ENCODE measurements around the gene RIPK4. TPM values are rescaled to one million over a fixed set of nuclear protein-coding genes. Genes with fewer than 3 reads are reported as not detected.

The RIPK4 gene
- total and polyA plus RNA-seq, 2 donors (not counting 1 experiment from before 2014, with no cell fraction given): not detected

GRCh38 chr21:41767606-41768436 is 969 bp upstream of the RIPK4 start:
- Histone ChIP-seq H3K4me3 (ENCODE audit: control extremely low read depth in 1 of 5, extremely low read depth in 1 of 5, insufficient read depth in 1 of 5, low read depth in 2 of 5, low read length in 4 of 5) (peak overlapping the region in 1 of 5 experiments; percentile 61), H3K27ac (ENCODE audit: low read length in 2 of 2) (no peak overlapping the region), H3K36me3 (replicated peaks in 1 of 2; ENCODE audit: control extremely low read depth in 1 of 2, control insufficient read depth in 1 of 2, extremely low read depth in 1 of 2, insufficient read depth in 2 of 2, low read length in 1 of 2) (no peaks in the 10 kb centered on the region), H2AFZ (ENCODE audit: insufficient read depth, low read depth, low read length, poor library complexity, severe bottlenecking) (peak overlapping the region; percentile 51), H3K27me3 (replicated peaks in 1 of 4; ENCODE audit: control extremely low read depth in 1 of 4, control insufficient read depth in 3 of 4, insufficient read depth in 4 of 4, low read length in 3 of 4) (peaks cover 0 to 82% (median 44%) of the 10 kb centered on the region in 4 experiments), H3K79me2 (ENCODE audit: control insufficient read depth, insufficient read depth, low read length) (no peaks in the 10 kb centered on the region), H3K4me2 (replicated peaks; ENCODE audit: low read depth, low read length, poor library complexity, severe bottlenecking) (peak overlapping the region; percentile 80), H3K9me3 (ENCODE audit: control extremely low read depth in 1 of 3, control insufficient read depth in 2 of 3, insufficient read depth in 1 of 3, low read length in 2 of 3) (peaks cover 0 to 25% (median 0%) of the 10 kb centered on the region in 3 donors), H3K9ac (ENCODE audit: low read length) (peak overlapping the region; percentile 58), H4K20me1 (ENCODE audit: control insufficient read depth, insufficient read depth, low read length, poor library complexity, severe bottlenecking) (no peaks in the 10 kb centered on the region), H3K4me1 (ENCODE audit: control insufficient read depth in 2 of 2, insufficient read depth in 2 of 2, low read length in 2 of 2) (peaks cover 28 to 33% of the 10 kb centered on the region in 2 donors)
- POLR2A ChIA-PET: no interaction called here
- peak; percentile 44 for DNase-seq
- TF ChIP-seq EZH2 (IDR thresholded peaks at IDR 0.05; ENCODE audit: borderline replicate concordance, insufficient read depth, low read depth, low read length, poor library complexity, severe bottlenecking) (peak; percentile 77), CTCF (IDR thresholded peaks at IDR 0.05) (no peak)
- Mint-ChIP-seq H3K27me3 (peaks cover 83% of the 10 kb centered on the region), H3K4me3 (peak overlapping the region; percentile 88), H3K4me1 (peaks cover 24% of the 10 kb centered on the region), H3K27ac (no peak overlapping the region), H3K9me3 (ENCODE audit: insufficient read depth) (no peaks in the 10 kb centered on the region)
- CTCF ChIA-PET: interaction anchor here (1.2 kb wide), 1 partner anchor 484 kb away, joined by 9 read pairs; no protein-coding TSS in a partner anchor
- WGBS (ENCODE audit: insufficient coverage): 2% methylated on average over 17 of the region's 26 CpGs
- intact Hi-C loops (cut with micrococcal nuclease): no loop called here
- ATAC-seq (ENCODE audit: low read depth): no peak

All from B cell (primary cell).